HK-2 (cell line): ENCODE results near the gene PRKAG1.
A peak's percentile ranks its signal among the peaks of the same experiment; 100 is the strongest.
"Not testable (repeated sequence)": the region's sequence is repeated elsewhere in the genome, so short reads cannot be mapped to it uniquely, and the experiment has no call there.

ENCODE experiments used
- DNase-seq: peaks from one replicate; pipeline ENCODE4 v3.0.0-alpha.2; 2018; ENCODE audit not compliant: unreplicated experiment

PRKAG1 gene

GRCh38 chr12:49018261-49019119 lies at the start of gene PRKAG1:
TSS of gene PRKAG1 (minus strand) at chr12:49018776. CDS start at chr12:49018740, 36 bp downstream.
- peak; percentile 96 for DNase-seq

DNA sequence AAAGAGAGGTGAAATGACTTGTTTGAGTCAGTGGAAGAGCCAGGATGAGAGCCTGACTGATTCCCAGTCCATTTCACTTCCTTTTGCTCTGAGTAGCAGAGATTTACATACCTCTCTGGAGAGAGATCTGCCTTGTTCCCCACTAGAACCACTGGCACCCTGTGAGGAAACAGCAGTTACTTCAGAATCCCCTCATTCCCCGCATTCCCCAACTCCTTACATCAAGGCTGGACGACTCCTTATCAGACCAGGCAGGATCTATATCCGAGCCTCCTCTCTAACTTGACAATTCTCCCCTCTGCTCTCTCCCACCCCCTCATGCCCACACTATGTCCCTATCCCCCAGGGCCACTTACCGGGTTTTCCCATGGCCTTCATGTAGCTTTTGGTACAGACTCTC lies 47.5 kb upstream of the PRKAG1 start:
- no peak for DNase-seq

- no peak for DNase-seq
Observed at GRCh38 chr12:49064767-49065152, 46.2 kb upstream of the PRKAG1 start.

DNA sequence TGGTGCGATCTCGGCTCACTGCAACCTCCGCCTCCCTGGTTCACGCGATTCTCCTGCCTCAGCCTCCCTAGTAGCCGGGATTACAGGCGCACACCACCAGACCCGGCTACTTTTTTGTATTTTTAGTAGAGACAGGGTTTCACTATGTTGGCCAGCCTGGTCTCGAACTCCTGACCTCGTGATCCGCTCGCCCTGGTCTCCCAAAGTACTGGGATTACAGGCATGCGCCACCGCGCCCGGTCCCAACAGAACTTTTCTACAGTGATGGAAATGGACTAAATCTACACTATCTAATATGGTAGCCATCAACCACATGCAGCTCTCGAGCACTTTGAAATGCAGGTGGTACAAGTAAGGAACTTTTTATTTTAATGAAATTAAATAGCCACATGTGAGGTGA lies 43.3 kb upstream of the PRKAG1 start:
- DNase-seq, result not testable (repeated sequence)

DNA sequence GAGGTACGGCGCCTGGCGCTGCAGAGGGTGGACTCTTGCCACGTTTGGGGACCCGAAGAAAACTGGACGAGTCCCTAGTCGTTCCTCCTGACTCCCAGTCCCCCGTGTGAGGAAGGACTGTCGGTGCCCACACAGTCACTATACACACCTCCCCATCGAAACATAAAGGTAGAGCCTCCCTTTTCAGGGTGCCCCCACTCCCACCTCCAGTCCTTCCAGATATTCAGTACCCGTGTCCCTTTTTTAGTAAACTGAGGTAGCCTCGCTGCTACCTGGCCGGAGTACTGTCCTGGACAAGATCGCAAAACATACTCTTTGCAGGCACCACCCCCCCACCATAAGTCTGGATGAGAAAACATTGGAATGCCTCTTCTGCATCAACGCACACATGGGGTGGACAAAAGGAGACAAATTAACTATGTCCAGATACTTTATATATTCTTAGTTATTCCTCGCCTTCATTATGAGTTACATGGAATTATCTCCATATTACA lies 42.6 kb upstream of the PRKAG1 start:
- no peak for DNase-seq

DNA sequence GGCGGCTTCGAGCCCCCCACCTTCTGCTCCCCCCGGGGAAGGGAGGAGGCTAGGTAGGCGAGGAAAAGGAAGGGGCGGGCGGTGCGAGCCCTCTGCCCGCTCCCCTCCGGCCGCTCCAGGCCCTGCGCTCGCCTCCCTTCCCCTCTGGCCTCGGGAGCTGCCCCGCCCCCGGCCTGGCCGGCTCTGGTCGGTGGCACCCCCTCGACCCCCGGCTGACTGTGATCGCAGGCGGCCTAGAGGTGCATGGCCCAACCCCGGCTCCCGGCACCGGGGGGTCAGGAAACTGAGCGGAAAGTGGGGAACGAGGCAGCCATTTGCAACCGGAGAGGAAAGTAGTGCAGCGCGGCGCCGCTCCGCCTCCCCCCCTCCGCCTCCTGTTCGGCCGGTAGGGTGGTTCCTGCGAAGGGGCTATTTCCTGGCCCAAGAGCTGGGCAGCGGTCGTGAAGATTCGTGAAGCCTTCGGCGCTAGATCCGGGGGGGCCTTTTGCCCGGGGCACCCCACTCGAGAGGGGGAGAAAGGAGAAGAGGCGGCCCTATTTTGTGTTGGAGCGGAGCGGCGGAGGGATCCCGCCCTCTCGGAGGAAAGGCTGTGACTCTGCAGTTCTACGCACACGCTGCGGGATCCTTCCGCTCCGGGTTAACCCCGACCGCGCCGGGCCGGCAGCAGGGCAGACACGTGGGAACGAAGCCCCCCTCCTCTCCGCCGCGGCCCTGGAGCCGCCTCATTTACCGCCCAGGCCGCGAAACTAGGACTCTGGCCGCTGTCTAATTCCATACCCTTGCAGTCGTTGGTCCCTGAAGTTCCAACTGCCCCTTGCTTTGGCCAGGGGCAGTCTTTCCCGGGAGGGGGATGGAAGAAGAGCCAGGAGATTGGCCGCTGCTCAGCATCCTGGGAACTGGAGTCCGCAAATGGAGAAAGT lies 41.9 kb upstream of the PRKAG1 start, which contains the start of gene KMT2D:
TSS of gene KMT2D (minus strand) at position 558 of the 920 bp plus-strand sequence. CDS start 5,470 bp downstream, outside the sequence.
- DNase-seq, result peak; percentile 90

DNA sequence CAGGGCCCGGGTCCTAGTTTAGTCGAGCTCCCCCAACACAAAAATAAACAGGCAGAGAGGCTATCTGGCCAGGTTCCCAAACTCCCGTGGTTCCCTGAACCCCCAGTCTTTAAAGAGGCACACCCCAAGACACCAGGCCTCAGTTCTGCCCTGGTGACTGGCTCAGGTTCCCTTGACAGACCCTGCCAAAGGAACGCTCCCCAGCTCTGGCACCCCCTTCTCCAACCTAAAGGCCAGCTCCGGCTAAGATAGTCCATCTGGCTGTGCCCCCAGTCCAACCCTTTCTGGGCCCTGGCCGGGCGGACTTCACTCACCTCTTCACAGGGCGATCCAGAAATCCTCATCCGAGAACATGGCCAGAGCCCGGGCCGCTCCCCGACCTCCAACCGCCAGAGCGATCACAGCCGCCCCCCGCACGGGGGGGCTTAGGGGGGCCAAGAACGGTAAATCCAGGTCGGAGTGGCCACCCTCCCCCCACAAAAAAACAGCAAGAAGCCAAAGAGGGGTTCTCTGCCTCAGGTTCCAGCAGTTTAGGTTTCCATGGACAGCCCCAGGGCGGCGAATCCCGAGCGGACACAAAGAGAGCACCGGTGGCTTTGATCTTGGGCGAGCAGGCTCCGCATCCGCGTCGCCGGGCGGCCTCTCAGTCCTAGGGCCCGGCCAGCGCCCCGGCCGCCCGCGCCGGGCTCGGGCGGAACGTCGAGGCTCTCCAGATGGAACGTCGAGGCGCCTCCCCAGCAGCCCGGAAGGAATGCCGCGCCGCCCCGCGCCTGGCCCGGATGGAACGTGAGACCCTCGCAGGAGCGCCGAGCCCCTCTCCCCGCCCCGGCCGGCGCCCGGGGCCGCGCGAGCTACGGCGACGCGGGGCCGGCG lies 41.0 kb upstream of the PRKAG1 start:
- peak; percentile 47 for DNase-seq

GRCh38 chr12:49059045-49059298 lies 40.4 kb upstream of the PRKAG1 start:
- DNase-seq, result no peak

- DNase-seq, result no peak
Observed at GRCh38 chr12:49058366-49059044, 39.9 kb upstream of the PRKAG1 start.

DNA sequence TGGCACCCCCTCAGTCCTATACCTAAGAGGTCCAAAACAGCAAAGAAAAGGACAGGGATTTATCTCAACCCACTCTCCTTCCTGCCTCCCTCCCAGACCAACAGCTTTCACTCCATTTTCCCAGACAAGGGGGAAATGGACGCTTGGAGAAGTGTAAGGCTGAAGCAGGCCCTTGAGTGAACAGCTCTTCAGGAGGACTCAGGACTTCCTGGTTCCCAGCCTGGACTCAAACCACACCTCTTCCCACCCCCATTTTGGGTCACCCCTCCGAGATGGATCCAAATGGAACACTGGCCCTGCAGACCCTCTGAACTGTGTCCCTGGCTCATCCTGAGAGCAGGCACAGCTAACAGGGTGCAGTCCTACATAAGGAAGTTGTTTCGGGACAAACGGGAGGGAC lies 39.3 kb upstream of the PRKAG1 start:
- DNase-seq, result no peak

- DNase-seq, result no peak
Observed at GRCh38 chr12:49055978-49056754, 37.6 kb upstream of the PRKAG1 start.

- no peak for DNase-seq
Observed at GRCh38 chr12:49055092-49055491, 36.5 kb upstream of the PRKAG1 start.

DNA sequence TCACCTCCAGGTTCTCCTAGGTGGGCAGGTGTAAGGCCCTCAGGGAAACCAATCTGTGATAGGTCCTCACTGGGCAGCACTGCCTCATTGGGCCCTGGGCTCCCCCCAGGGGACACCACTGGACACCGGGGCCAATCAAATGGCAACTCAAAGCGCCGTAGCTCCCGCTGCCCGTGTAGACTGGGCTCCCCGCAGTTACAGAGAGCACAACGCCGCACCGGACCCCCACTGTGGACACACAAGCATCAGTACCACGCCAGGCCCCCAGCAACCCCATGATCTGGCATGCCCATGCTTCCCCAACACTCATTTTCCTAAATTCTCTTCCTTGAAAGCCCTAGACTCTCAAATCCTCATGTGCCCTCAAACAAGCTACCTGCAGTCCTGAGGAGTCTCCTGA lies 35.9 kb upstream of the PRKAG1 start:
- no peak for DNase-seq

- no peak for DNase-seq
Observed at GRCh38 chr12:49054096-49054495, 35.5 kb upstream of the PRKAG1 start.

GRCh38 chr12:49052451-49053208 lies 34.1 kb upstream of the PRKAG1 start:
- DNase-seq, result no peak

- no peak for DNase-seq
Observed at GRCh38 chr12:49051777-49052438, 33.3 kb upstream of the PRKAG1 start.

- DNase-seq, result no peak
Observed at GRCh38 chr12:49051373-49051764, 32.8 kb upstream of the PRKAG1 start.

GRCh38 chr12:49050507-49051372 lies 32.2 kb upstream of the PRKAG1 start:
- DNase-seq, result no peak
